HFFc6 (cell line): ENCODE measurements around the gene MAP1S. TPM values are rescaled to one million over a fixed set of nuclear protein-coding genes. Genes with fewer than 3 reads are reported as not detected.

Experiments
- DNase-seq: peaks from one replicate; pipeline ENCODE4 v3.0.0-alpha.2; 2018
- H3K27ac Mint-ChIP-seq: 2 replicates; pipeline ENCODE4 v1.8.0; 2020; ENCODE audit warnings: mild to moderate bottlenecking, mixed read lengths
- H3K27me3 Mint-ChIP-seq: 2 replicates; pipeline ENCODE4 v1.8.0; 2021; ENCODE audit warnings: mild to moderate bottlenecking, moderate library complexity, mixed read lengths; ENCODE audit not compliant: insufficient read depth
- H3K36me3 Mint-ChIP-seq: 2 replicates; pipeline ENCODE4 v1.8.0; 2021; ENCODE audit warnings: low read depth, mixed read lengths
- H3K4me1 Mint-ChIP-seq: 2 replicates; pipeline ENCODE4 v1.8.0; 2020; ENCODE audit warnings: low read depth, mixed read lengths
- H3K4me3 Mint-ChIP-seq: 2 replicates; pipeline ENCODE4 v1.8.0; 2020; ENCODE audit warnings: mild to moderate bottlenecking, moderate library complexity, mixed read lengths
- H3K9me3 Mint-ChIP-seq: 2 replicates; pipeline ENCODE4 v1.8.0; 2020; ENCODE audit warnings: mild to moderate bottlenecking, mixed read lengths
- total RNA-seq, 6 experiments: library from RNA; stranded (reverse); fragmentation: NEBNext Ultra II Directional; extraction: Animal tissue kit (Norgen Biotek cat#: 25700); gene quantifications; 2 replicates in 1 of 6; 3 replicates in 5 of 6; pipeline ENCODE4 v1.2.3, GENCODE V29; 2021
- TF ChIP-seq, protein P1 (sequence below): fragments of 200-600 bp; sonication (generic); IDR thresholded peaks from 2 replicates; pipeline ENCODE4 v1.5.0; 2021; ENCODE audit warnings: antibody characterized with exemption, mild to moderate bottlenecking

Gene MAP1S
- total RNA-seq, 6 experiments from 2014 or later = 56.0 to 77.9 (median 68.2) TPM

DNA sequence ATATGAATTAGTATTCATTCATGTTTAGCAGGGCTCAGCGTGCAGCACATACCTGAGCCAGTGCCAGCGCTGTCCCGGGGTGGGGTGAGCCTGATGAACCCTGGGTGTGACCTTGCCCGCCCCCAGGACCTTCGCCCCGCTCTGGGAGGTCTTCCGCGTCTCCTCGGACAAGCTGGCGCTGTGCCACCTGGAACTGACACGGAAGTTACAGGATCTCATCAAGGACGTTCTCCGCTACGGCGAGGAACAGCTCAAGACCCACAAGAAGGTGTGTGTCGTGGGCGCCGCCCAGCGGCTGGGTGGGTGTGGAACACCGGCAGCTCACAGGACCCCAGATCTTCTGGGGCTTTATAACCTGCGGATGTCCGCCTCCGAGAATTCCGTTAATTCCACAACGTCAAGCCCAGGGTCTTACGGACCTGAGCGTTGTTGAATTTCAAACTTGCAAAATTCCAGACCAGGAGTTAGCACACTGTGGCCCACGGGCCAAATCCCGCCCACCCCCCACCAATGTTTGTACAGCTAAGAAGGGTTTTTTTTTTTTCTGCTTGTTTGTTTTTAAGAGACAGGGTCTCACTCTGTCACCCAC, 47.4 kb downstream of the MAP1S start:
- TF ChIP-seq, protein P1, sequence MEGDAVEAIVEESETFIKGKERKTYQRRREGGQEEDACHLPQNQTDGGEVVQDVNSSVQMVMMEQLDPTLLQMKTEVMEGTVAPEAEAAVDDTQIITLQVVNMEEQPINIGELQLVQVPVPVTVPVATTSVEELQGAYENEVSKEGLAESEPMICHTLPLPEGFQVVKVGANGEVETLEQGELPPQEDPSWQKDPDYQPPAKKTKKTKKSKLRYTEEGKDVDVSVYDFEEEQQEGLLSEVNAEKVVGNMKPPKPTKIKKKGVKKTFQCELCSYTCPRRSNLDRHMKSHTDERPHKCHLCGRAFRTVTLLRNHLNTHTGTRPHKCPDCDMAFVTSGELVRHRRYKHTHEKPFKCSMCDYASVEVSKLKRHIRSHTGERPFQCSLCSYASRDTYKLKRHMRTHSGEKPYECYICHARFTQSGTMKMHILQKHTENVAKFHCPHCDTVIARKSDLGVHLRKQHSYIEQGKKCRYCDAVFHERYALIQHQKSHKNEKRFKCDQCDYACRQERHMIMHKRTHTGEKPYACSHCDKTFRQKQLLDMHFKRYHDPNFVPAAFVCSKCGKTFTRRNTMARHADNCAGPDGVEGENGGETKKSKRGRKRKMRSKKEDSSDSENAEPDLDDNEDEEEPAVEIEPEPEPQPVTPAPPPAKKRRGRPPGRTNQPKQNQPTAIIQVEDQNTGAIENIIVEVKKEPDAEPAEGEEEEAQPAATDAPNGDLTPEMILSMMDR = peak; percentile 87
- Mint-ChIP-seq H3K36me3 (no peaks in the 10 kb centered on the region), H3K9me3 (no peaks in the 10 kb centered on the region), H3K27me3 (peaks cover 5% of the 10 kb centered on the region), H3K4me3 (peak overlapping the region; percentile 56; the same call in 1 of the 2 replicates), H3K27ac (no peak overlapping the region), H3K4me1 (peaks cover 8% of the 10 kb centered on the region)
- DNase-seq = peak; percentile 60

DNA sequence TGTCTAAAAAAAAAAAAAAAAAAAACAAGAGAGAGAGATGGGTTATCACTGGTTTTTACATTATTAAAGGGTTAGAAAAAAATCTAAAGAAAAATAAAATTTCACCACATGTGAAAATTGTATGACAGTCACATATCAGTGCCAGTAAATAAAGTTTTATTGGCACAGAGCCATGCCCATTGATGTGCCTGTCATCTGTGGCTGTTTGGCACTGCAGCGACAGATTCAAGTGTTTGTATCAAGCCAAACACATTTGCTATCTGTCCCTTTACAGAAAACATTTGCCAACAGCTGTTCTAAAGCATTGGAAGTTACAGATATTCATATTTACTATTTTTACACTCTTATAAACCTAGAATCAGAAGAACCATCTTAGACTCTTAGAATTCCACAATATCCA, 48.3 kb downstream of the MAP1S start:
- no peaks in the 10 kb centered on the region for H3K36me3 Mint-ChIP-seq
- TF ChIP-seq, protein P1 = no peak
- peaks cover 11% of the 10 kb centered on the region for H3K27me3 Mint-ChIP-seq
- H3K27ac Mint-ChIP-seq = no peak overlapping the region
- no peak for DNase-seq
- no peaks in the 10 kb centered on the region for H3K9me3 Mint-ChIP-seq
- peaks cover 8% of the 10 kb centered on the region for H3K4me1 Mint-ChIP-seq
- H3K4me3 Mint-ChIP-seq = no peak overlapping the region

DNA sequence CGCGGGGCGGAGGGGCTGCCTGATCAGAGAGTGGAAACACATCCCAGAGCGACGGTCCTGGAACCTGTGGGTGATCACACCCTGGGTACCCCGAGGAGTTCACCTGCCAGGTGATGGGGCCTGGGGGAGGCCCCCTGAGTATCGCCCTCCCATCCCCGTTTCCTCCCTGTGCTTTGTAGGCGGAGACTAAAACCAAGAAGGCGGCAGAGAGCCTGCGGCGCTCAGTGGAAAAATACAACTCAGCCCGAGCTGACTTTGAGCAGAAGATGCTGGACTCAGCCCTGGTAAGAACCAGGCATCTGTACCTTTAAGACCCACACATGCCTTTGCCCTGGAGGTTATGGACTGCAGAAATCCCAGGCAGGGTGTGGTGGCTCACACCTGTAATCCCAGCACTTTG, 51.3 kb downstream of the MAP1S start:
- H3K9me3 Mint-ChIP-seq = no peaks in the 10 kb centered on the region
- TF ChIP-seq, protein P1 = no peak
- H3K4me3 Mint-ChIP-seq = no peak overlapping the region
- no peak for DNase-seq
- no peaks in the 10 kb centered on the region for H3K36me3 Mint-ChIP-seq
- H3K27ac Mint-ChIP-seq = no peak overlapping the region
- H3K4me1 Mint-ChIP-seq = peaks cover 8% of the 10 kb centered on the region
- H3K27me3 Mint-ChIP-seq = peaks cover 12% of the 10 kb centered on the region

DNA sequence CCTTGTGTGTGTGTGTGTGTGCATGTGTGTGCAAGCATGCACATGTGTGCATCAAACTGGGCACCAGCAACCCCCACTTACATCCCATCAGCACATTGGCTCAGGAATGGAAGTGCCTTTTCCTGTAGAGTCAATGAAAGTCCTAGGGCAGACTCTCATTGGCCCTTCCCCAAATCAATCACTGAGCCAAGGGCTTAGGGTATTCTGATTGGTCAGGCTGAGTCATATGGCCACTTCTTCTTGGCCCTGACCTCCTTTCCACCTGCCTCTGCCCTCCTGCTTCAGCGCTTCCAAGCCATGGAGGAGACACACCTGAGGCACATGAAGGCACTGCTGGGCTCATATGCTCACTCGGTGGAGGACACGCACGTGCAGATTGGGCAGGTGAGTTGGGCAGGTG, 52.9 kb downstream of the MAP1S start:
- no peaks in the 10 kb centered on the region for H3K9me3 Mint-ChIP-seq
- no peaks in the 10 kb centered on the region for H3K36me3 Mint-ChIP-seq
- H3K4me1 Mint-ChIP-seq = no peaks in the 10 kb centered on the region
- TF ChIP-seq, protein P1 = no peak
- H3K27ac Mint-ChIP-seq = no peak overlapping the region
- H3K4me3 Mint-ChIP-seq = no peak overlapping the region
- peaks cover 12% of the 10 kb centered on the region for H3K27me3 Mint-ChIP-seq
- DNase-seq = peak; percentile 37

DNA sequence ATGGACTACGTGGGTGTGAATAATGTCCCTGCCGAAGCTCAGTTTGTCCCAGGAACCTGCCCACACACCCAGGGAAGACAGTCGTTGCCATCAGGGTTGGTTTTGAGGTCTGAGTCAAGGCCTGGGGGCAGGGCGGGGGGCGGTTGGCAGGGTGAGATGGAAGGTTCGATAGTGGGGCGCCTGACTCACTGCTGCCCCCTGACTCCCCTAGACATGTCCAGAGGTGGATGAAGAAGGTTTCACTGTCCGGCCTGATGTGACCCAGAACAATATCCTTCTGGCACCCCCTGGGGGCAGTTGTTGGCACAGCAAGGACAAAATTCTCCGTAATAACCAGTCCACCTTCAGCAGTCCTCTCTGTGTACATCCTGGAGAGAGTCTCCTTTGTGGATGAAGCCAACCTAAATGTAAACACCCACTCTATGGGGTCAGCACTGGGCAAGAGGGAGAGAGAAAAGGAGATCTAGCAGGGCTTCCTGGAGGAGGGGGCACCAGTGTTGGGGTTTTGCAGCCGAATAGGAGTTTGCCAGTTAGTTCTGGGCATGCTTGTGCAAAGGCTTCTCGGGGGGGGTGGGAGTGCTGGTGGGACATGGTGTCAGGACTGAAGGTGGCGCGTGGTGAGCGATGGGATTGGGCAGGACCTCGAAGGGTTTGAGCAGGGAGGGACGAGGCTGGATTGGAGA, 56.1 kb downstream of the MAP1S start:
- Mint-ChIP-seq H3K27ac (no peak overlapping the region), H3K4me1 (no peaks in the 10 kb centered on the region), H3K9me3 (no peaks in the 10 kb centered on the region), H3K36me3 (no peaks in the 10 kb centered on the region), H3K4me3 (no peak overlapping the region), H3K27me3 (peaks cover 8% of the 10 kb centered on the region)
- DNase-seq = peak; percentile 34
- TF ChIP-seq, protein P1 = peak; percentile 82
